Measurements from ENCODE around the gene CUTC. TPM values are rescaled to one million over a fixed set of nuclear protein-coding genes. Genes with fewer than 3 reads are reported as not detected.

The CUTC gene
- total and polyA plus RNA-seq, 4 donors: 10.3 to 23.4 (median 17.3) TPM

GRCh38 chr10:99682752-99683151 lies 49.3 kb upstream of the CUTC start:
- H3K4me3 ChIP-seq (ENCODE audit: low read depth in 1 of 3, low read length in 3 of 3): no peak overlapping the region
- H3K36me3 ChIP-seq (ENCODE audit: control insufficient read depth in 4 of 4, insufficient read depth in 3 of 4, low read depth in 1 of 4, low read length in 3 of 4): peaks cover 0 to 25% (median 12%) of the 10 kb centered on the region in 4 donors
- DNase-seq (ENCODE audit: low spot score): no peak
- no peaks in the 10 kb centered on the region for H3K27me3 ChIP-seq (ENCODE audit: control insufficient read depth in 4 of 4, insufficient read depth in 4 of 4, low read length in 3 of 4)
- peak overlapping the region; percentile 46 to 64 for H3K27ac ChIP-seq (ENCODE audit: low read depth in 1 of 2, low read length in 2 of 2)
- H3K9ac ChIP-seq (ENCODE audit: low read depth in 1 of 2, low read length in 2 of 2): no peak overlapping the region
- no peak for TF ChIP-seq MAX (IDR thresholded peaks at IDR 0.05)
- peak; percentile 29 for TF ChIP-seq CTCF (IDR thresholded peaks at IDR 0.05; ENCODE audit: low read depth, low read length, missing input control)
- TF ChIP-seq HNF4A (conservative IDR thresholded peaks at IDR 0.05): peak; percentile 28
- peak in 1 of 2 donors; percentile 23 for TF ChIP-seq EGR1 (IDR thresholded peaks at IDR 0.05; ENCODE audit: low read depth in 2 of 2)
- peak; percentile 58 to 73 for TF ChIP-seq RAD21 (IDR thresholded peaks at IDR 0.05)
- no peak for TF ChIP-seq JUND (IDR thresholded peaks at IDR 0.05)
- peak in 1 of 2 donors; percentile 30 for TF ChIP-seq RXRA (IDR thresholded peaks at IDR 0.05)
- 30% methylated on average over 1 of the region's 1 CpG for WGBS
- peaks cover 0 to 9% (median 3%) of the 10 kb centered on the region in 4 donors for H3K4me1 ChIP-seq (ENCODE audit: control insufficient read depth in 4 of 4, insufficient read depth in 4 of 4, low read length in 3 of 4)
- H3K9me3 ChIP-seq (ENCODE audit: control insufficient read depth in 4 of 4, low read length in 3 of 4): no peaks in the 10 kb centered on the region

DNA sequence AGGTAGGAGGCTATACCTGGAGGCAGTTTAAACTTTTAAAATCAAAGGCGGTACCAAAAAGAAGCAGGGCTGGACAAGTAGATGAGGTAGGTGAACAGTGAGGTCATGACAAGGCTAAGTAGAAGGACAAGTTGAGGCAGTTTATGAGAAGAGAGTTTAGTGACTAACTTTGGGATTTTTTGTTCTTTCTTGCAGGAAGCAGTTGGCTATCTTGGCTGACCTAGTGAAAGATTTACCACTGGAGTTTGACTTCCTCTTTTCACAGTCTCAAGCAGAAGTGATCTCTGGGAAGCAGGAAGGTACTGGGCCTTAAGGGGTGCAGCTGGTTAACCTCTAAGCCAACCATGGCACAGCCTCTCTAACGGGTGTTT lies 46.5 kb upstream of the CUTC start:
- no peak for DNase-seq (ENCODE audit: low spot score)
- Histone ChIP-seq H3K9ac (ENCODE audit: low read depth in 1 of 2, low read length in 2 of 2) (no peak overlapping the region), H3K27ac (ENCODE audit: low read depth in 1 of 2, low read length in 2 of 2) (no peak overlapping the region), H3K4me3 (ENCODE audit: low read depth in 1 of 3, low read length in 3 of 3) (no peak overlapping the region), H3K4me1 (ENCODE audit: control insufficient read depth in 4 of 4, insufficient read depth in 4 of 4, low read length in 3 of 4) (peaks cover 0 to 9% (median 3%) of the 10 kb centered on the region in 4 donors), H3K36me3 (ENCODE audit: control insufficient read depth in 4 of 4, insufficient read depth in 3 of 4, low read depth in 1 of 4, low read length in 3 of 4) (peaks cover 0 to 17% (median 3%) of the 10 kb centered on the region in 4 donors), H3K27me3 (ENCODE audit: control insufficient read depth in 4 of 4, insufficient read depth in 4 of 4, low read length in 3 of 4) (no peaks in the 10 kb centered on the region), H3K9me3 (ENCODE audit: control insufficient read depth in 4 of 4, low read length in 3 of 4) (no peaks in the 10 kb centered on the region)
- WGBS: 83% methylated on average over 2 of the region's 2 CpGs
- TF ChIP-seq FOXA2 (IDR thresholded peaks at IDR 0.05) (no peak), HNF4A (conservative IDR thresholded peaks at IDR 0.05) (no peak), ZBTB33 (IDR thresholded peaks at IDR 0.05) (no peak), CTCF (IDR thresholded peaks at IDR 0.05; ENCODE audit: low read depth, low read length, missing input control) (no peak), RAD21 (IDR thresholded peaks at IDR 0.05) (no peak)

DNA sequence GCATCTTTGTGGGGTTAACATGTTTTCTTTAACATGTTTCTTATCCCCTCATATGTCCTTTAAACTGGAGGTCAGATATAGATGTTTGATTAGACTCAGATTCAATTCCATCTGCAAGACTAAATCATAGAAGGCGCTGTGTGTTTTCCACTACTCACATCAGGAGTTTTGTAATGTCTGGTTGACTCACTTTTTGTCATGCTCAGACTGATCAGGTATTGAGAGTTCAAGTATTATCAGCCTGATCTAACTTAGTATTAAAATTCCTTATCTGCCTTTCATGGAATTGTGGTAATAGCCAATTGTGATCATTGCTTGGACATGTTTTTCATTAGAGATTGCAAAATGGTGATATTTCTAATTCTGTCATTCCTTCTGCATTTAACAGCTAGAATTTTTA lies 42.6 kb upstream of the CUTC start:
- no peaks in the 10 kb centered on the region for H3K4me1 ChIP-seq (ENCODE audit: control insufficient read depth in 4 of 4, insufficient read depth in 4 of 4, low read length in 3 of 4)
- no peak overlapping the region for H3K4me3 ChIP-seq (ENCODE audit: low read depth in 1 of 3, low read length in 3 of 3)
- no peaks in the 10 kb centered on the region for H3K9me3 ChIP-seq (ENCODE audit: control insufficient read depth in 4 of 4, low read length in 3 of 4)
- DNase-seq (ENCODE audit: low spot score): no peak
- H3K27ac ChIP-seq (ENCODE audit: low read depth in 1 of 2, low read length in 2 of 2): no peak overlapping the region
- TF ChIP-seq FOXA2 (IDR thresholded peaks at IDR 0.05): no peak
- TF ChIP-seq RXRA (IDR thresholded peaks at IDR 0.05): no peak
- TF ChIP-seq, protein P1, sequence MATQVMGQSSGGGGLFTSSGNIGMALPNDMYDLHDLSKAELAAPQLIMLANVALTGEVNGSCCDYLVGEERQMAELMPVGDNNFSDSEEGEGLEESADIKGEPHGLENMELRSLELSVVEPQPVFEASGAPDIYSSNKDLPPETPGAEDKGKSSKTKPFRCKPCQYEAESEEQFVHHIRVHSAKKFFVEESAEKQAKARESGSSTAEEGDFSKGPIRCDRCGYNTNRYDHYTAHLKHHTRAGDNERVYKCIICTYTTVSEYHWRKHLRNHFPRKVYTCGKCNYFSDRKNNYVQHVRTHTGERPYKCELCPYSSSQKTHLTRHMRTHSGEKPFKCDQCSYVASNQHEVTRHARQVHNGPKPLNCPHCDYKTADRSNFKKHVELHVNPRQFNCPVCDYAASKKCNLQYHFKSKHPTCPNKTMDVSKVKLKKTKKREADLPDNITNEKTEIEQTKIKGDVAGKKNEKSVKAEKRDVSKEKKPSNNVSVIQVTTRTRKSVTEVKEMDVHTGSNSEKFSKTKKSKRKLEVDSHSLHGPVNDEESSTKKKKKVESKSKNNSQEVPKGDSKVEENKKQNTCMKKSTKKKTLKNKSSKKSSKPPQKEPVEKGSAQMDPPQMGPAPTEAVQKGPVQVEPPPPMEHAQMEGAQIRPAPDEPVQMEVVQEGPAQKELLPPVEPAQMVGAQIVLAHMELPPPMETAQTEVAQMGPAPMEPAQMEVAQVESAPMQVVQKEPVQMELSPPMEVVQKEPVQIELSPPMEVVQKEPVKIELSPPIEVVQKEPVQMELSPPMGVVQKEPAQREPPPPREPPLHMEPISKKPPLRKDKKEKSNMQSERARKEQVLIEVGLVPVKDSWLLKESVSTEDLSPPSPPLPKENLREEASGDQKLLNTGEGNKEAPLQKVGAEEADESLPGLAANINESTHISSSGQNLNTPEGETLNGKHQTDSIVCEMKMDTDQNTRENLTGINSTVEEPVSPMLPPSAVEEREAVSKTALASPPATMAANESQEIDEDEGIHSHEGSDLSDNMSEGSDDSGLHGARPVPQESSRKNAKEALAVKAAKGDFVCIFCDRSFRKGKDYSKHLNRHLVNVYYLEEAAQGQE (IDR thresholded peaks at IDR 0.05): no peak
- no peak for TF ChIP-seq ZBTB33 (IDR thresholded peaks at IDR 0.05)
- TF ChIP-seq FOXA1 (IDR thresholded peaks at IDR 0.05): no peak
- 97% methylated on average over 1 of the region's 1 CpG for WGBS
- H3K27me3 ChIP-seq (ENCODE audit: control insufficient read depth in 4 of 4, insufficient read depth in 4 of 4, low read length in 3 of 4): no peaks in the 10 kb centered on the region
- H3K9ac ChIP-seq (ENCODE audit: low read depth in 1 of 2, low read length in 2 of 2): no peak overlapping the region
- H3K36me3 ChIP-seq (ENCODE audit: control insufficient read depth in 4 of 4, insufficient read depth in 3 of 4, low read depth in 1 of 4, low read length in 3 of 4): peaks cover 3 to 32% (median 12%) of the 10 kb centered on the region in 4 donors

Data from liver (tissue), 9 donors.